A172 (cell line): Measurements from ENCODE around the gene LINC00305. TPM values are rescaled to one million over a fixed set of nuclear protein-coding genes. Genes with fewer than 3 reads are reported as not detected.

Experiments used
- DNase-seq: peaks from one replicate; pipeline ENCODE4 v3.0.0-alpha.2; 2015; ENCODE audit warnings: low spot score
- total RNA-seq: library from RNA; depleted of rRNA; stranded (reverse); fragments of >200 nt; shearing (Covaris generic); gene quantifications from 2 replicates; pipeline ENCODE4 v1.2.3, GENCODE V29; 2014; rRNA removed

Gene LINC00305
- total RNA-seq, 1 experiment from 2014 or later, result not detected

- DNase-seq, result no peak
Measured at GRCh38 chr18:64031411-64031810, 117.5 kb downstream of the LINC00305 start.

Other genes starting within 250 kb of the LINC00305 start
- gene SERPINB10, start 241.1 kb downstream of the LINC00305 start, total RNA-seq, result not detected in 2 replicates
- 0.12 TPM in 1 of 2 replicates, not detected in the other for gene HMSD, start 199.8 kb downstream of the LINC00305 start, total RNA-seq
- 3.3 and 10.9 TPM in 2 replicates for gene SERPINB8, start 179.0 kb downstream of the LINC00305 start, total RNA-seq